GM12878 (cell line): ENCODE measurements around the gene HSFX3.

Experiments
- BCL11A ChIP-seq: IDR thresholded peaks from 2 replicates; pipeline ENCODE4 v1.6.1; 2011; ENCODE audit warnings: low read depth, low read length
- BHLHE40 ChIP-seq, 2 experiments: fragments of 450-650 bp in 1 of 2; IDR thresholded peaks; 2 replicates each; pipeline ENCODE4 v1.6.1; 2011 to 2017; ENCODE audit warnings: low read depth in 2 of 2, borderline replicate concordance in 1 of 2, improper control_type of control experiment in 1 of 2, low read length in 1 of 2, mild to moderate bottlenecking in 1 of 2
- NBN ChIP-seq: fragments of 450-650 bp; IDR thresholded peaks from 2 replicates; pipeline ENCODE4 v1.6.1; 2016
- NR2C1 ChIP-seq: fragments of 450-650 bp; IDR thresholded peaks from 2 replicates; pipeline ENCODE4 v1.6.1; 2017; ENCODE audit warnings: antibody characterized with exemption, mild to moderate bottlenecking, moderate library complexity
- NR2C2 ChIP-seq: IDR thresholded peaks from 2 replicates; pipeline ENCODE4 v1.6.1; 2011; ENCODE audit warnings: borderline replicate concordance, low read depth; ENCODE audit not compliant: control insufficient read depth, insufficient read length
- RAD21 ChIP-seq: IDR thresholded peaks from 2 replicates; pipeline ENCODE4 v1.6.1; 2011; ENCODE audit warnings: mild to moderate bottlenecking, low read depth, low read length, moderate library complexity; ENCODE audit not compliant: insufficient read depth
- SREBF2 ChIP-seq: IDR thresholded peaks from 2 replicates; pipeline ENCODE4 v1.6.1; 2012; ENCODE audit warnings: mild to moderate bottlenecking, low read length
- ZNF24 ChIP-seq: fragments of 450-650 bp; IDR thresholded peaks from 2 replicates; pipeline ENCODE4 v1.6.1; 2017; ENCODE audit warnings: antibody characterized with exemption, mild to moderate bottlenecking
- TF ChIP-seq, protein P1 (sequence below), 3 experiments: IDR thresholded peaks in 2 of 3; conservative IDR thresholded peaks in 1 of 3; 2 replicates each; pipeline ENCODE4 v1.5.1; 2011; ENCODE audit warnings: low read depth in 3 of 3, low read length in 3 of 3, mild to moderate bottlenecking in 3 of 3, control low read depth in 2 of 3, moderate library complexity in 2 of 3, inconsistent platforms in 1 of 3, mixed read lengths in 1 of 3; ENCODE audit not compliant: control insufficient read depth in 2 of 3, insufficient read depth in 1 of 3; ENCODE audit errors: extremely low read depth in 1 of 3
- TF ChIP-seq, protein P2 (sequence below): IDR thresholded peaks from 2 replicates; pipeline ENCODE4 v1.6.1; 2012; ENCODE audit warnings: improper control_type of control experiment, low read depth, low read length; ENCODE audit not compliant: insufficient replicate concordance

- TF ChIP-seq NBN: 0 out of 2 replicates have a peak, but pooled peaks have one; percentile 47
- peak; percentile 48 to 83; a peak in 1 of 4 replicates for TF ChIP-seq BHLHE40 (IDR thresholded peaks at IDR 0.05; ENCODE audit: borderline replicate concordance in 1 of 2, low read depth in 2 of 2, low read length in 1 of 2)
- TF ChIP-seq BCL11A: no peak
- TF ChIP-seq, protein P1, sequence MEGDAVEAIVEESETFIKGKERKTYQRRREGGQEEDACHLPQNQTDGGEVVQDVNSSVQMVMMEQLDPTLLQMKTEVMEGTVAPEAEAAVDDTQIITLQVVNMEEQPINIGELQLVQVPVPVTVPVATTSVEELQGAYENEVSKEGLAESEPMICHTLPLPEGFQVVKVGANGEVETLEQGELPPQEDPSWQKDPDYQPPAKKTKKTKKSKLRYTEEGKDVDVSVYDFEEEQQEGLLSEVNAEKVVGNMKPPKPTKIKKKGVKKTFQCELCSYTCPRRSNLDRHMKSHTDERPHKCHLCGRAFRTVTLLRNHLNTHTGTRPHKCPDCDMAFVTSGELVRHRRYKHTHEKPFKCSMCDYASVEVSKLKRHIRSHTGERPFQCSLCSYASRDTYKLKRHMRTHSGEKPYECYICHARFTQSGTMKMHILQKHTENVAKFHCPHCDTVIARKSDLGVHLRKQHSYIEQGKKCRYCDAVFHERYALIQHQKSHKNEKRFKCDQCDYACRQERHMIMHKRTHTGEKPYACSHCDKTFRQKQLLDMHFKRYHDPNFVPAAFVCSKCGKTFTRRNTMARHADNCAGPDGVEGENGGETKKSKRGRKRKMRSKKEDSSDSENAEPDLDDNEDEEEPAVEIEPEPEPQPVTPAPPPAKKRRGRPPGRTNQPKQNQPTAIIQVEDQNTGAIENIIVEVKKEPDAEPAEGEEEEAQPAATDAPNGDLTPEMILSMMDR (IDR thresholded peaks at IDR 0.05 in 2 of 3, conservative IDR thresholded peaks at IDR 0.05 in 1 of 3; ENCODE audit: control insufficient read depth in 2 of 3, extremely low read depth in 1 of 3, insufficient read depth in 1 of 3, low read depth in 3 of 3, low read length in 3 of 3): no peak
- TF ChIP-seq NR2C2: no peak
- TF ChIP-seq SREBF2: no peak
- TF ChIP-seq NR2C1: no peak
- TF ChIP-seq ZNF24: no peak
- no peak for TF ChIP-seq RAD21
- TF ChIP-seq, protein P2, sequence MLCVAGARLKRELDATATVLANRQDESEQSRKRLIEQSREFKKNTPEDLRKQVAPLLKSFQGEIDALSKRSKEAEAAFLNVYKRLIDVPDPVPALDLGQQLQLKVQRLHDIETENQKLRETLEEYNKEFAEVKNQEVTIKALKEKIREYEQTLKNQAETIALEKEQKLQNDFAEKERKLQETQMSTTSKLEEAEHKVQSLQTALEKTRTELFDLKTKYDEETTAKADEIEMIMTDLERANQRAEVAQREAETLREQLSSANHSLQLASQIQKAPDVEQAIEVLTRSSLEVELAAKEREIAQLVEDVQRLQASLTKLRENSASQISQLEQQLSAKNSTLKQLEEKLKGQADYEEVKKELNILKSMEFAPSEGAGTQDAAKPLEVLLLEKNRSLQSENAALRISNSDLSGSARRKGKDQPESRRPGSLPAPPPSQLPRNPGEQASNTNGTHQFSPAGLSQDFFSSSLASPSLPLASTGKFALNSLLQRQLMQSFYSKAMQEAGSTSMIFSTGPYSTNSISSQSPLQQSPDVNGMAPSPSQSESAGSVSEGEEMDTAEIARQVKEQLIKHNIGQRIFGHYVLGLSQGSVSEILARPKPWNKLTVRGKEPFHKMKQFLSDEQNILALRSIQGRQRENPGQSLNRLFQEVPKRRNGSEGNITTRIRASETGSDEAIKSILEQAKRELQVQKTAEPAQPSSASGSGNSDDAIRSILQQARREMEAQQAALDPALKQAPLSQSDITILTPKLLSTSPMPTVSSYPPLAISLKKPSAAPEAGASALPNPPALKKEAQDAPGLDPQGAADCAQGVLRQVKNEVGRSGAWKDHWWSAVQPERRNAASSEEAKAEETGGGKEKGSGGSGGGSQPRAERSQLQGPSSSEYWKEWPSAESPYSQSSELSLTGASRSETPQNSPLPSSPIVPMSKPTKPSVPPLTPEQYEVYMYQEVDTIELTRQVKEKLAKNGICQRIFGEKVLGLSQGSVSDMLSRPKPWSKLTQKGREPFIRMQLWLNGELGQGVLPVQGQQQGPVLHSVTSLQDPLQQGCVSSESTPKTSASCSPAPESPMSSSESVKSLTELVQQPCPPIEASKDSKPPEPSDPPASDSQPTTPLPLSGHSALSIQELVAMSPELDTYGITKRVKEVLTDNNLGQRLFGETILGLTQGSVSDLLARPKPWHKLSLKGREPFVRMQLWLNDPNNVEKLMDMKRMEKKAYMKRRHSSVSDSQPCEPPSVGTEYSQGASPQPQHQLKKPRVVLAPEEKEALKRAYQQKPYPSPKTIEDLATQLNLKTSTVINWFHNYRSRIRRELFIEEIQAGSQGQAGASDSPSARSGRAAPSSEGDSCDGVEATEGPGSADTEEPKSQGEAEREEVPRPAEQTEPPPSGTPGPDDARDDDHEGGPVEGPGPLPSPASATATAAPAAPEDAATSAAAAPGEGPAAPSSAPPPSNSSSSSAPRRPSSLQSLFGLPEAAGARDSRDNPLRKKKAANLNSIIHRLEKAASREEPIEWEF: no peak
These were observed 8.9 kb downstream of the HSFX3 start, which contains the start of gene EOLA1 for GRCh38 chrX:149540621-149541520.
